Mesodermal cell (in vitro differentiated cells): Measurements from ENCODE around the gene MAP4.
A peak's percentile ranks its signal among the peaks of the same experiment; 100 is the strongest.

ENCODE experiments used
- H3K27ac ChIP-seq: 2 replicates; pipeline ENCODE4 v1.7.0; 2013; ENCODE audit warnings: mild to moderate bottlenecking, low read depth, low read length, moderate library complexity; ENCODE audit not compliant: severe bottlenecking
- H3K36me3 ChIP-seq: 2 replicates; pipeline ENCODE4 v1.7.1; 2013; ENCODE audit warnings: mild to moderate bottlenecking, low read length, moderate library complexity; ENCODE audit not compliant: control insufficient read depth, insufficient read depth
- H3K4me1 ChIP-seq: one replicate; pipeline ENCODE4 v1.7.1; 2013; ENCODE audit warnings: mild to moderate bottlenecking, low read length; ENCODE audit not compliant: insufficient read depth, control insufficient read depth, poor library complexity, severe bottlenecking
- H3K4me3 ChIP-seq: 2 replicates; pipeline ENCODE4 v1.7.0; 2013; ENCODE audit warnings: low read length, control low read depth, mild to moderate bottlenecking; ENCODE audit not compliant: insufficient read depth, poor library complexity, severe bottlenecking; ENCODE audit errors: extremely low read depth
- H3K9me3 ChIP-seq: 2 replicates; pipeline ENCODE4 v1.7.1; 2013; ENCODE audit warnings: mild to moderate bottlenecking, low read length, moderate library complexity; ENCODE audit not compliant: control insufficient read depth
- WGBS, 2 experiments: methylation state at CpG; one replicate each; pipeline ENCODE4 v1.1.5; 2013; ENCODE audit warnings: missing lambda C conversion rate in 2 of 2; ENCODE audit not compliant: insufficient coverage in 2 of 2; 5-methylcytosine and 5-hydroxymethylcytosine counted together

Gene MAP4

DNA sequence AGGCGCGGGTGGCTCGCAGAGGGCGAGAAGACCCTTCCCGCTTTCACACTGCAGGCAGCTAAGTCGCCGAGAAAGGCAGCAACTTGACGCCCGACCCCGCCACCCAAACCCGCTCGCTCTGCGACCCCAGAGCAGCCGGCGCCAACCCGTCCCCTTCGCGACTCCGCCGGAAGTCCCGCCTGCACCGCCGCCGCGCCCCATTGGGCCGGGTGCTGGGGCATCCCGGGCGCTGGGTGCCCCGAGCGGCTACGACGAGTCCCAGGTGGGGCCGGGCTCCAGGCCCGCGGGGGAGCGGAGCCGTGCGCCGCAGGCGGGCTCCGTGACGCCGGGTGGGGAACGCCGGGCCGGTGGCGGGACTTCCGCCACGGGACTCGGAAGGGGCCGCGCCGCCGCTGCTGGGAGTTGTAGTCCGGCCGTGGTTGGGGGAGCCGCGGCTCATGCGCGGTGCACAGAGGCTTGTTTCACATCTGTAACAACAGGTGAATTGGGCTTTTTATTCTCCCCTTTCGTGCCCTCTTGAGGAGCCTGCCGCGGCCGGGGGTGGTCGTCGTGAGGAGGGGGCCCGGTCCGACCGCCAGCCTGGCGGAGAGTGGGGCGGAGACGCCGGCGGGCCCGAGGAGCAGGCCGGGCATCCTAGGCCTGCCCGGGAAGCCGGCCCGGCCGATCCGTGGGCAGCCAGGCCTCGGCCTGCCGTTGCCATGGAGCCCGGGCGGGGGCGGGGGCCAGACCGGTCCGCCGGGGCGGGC lies 213.3 kb downstream of the MAP4 start, which contains the start of gene DHX30:
TSS of gene DHX30 (plus strand) at position 405 of the 746 bp plus-strand sequence. CDS start 7,546 bp downstream, outside the sequence.
- Histone ChIP-seq H3K27ac (peak within 1 kb of the TSS; percentile 99), H3K36me3 (peaks cover 25% of the 10 kb centered on the region), H3K4me1 (peaks cover 7% of the 10 kb centered on the region), H3K4me3 (peak within 1 kb of the TSS; percentile 79), H3K9me3 (no peaks in the 10 kb centered on the region)
- 0 to 1% methylated on average over 77 to 84 of the region's 90 CpGs for WGBS, 2 experiments
